Glutamatergic neuron (in vitro differentiated cells): ENCODE measurements around the gene ZNF140. TPM values are rescaled to one million over a fixed set of nuclear protein-coding genes. Genes with fewer than 3 reads are reported as not detected.

Experiments used
- total RNA-seq: library from RNA; stranded (reverse); fragmentation: NEBNext Ultra II Directional; extraction: Animal tissue kit (Norgen Biotek cat#: 25700); gene quantifications from one replicate; pipeline ENCODE4 v1.2.1, GENCODE V29; 2021; ENCODE audit not compliant: unreplicated experiment

Gene ZNF140
- total RNA-seq, 1 donor from 2014 or later = 32.3 TPM

Other genes starting within 250 kb of the ZNF140 start
- gene CHFR, start 193.3 kb upstream of the ZNF140 start, total RNA-seq = 90.7 TPM
- gene ZNF605, start 124.6 kb upstream of the ZNF140 start, total RNA-seq = 21.7 TPM
- 15.9 TPM for gene ZNF26, start 94.6 kb upstream of the ZNF140 start, total RNA-seq
- gene ZNF84, start 43.4 kb upstream of the ZNF140 start, total RNA-seq = 76.7 TPM
- gene ZNF891, start 49.4 kb downstream of the ZNF140 start, total RNA-seq = 9.2 TPM
- 29.8 TPM for gene ZNF10, start 49.7 kb downstream of the ZNF140 start, total RNA-seq
- 38.0 TPM for gene ZNF268, start 100.6 kb downstream of the ZNF140 start, total RNA-seq
- gene ANHX, start 155.0 kb downstream of the ZNF140 start, total RNA-seq = not detected